A673 (cell line): ENCODE results near the gene CWC15. TPM values are rescaled to one million over a fixed set of nuclear protein-coding genes. Genes with fewer than 3 reads are reported as not detected.

ENCODE experiments used
- BruUV-seq: library from RNA; stranded (reverse); fragments of 400-500 nt; replicated peaks from 2 replicates; lab custom pipeline; 2021; lab: Mats Ljungman, UMichigan
- CTCF ChIA-PET: fragments of 300-600 bp; sonication (Branson Sonifier 250); formaldehyde crosslinking; loops from one replicate; lab custom pipeline; 2022; ENCODE audit warnings: antibody characterized with exemption; lab: Charles Lee
- POLR2A ChIA-PET: fragments of 300-600 bp; sonication (Branson Sonifier 250); formaldehyde crosslinking; loops from one replicate; lab custom pipeline; 2022; ENCODE audit warnings: antibody characterized with exemption; ENCODE audit not compliant: low non-redundant PET; lab: Charles Lee
- DNase-seq: peaks from one replicate; pipeline ENCODE4 v3.0.0-alpha.2; 2015; ENCODE audit warnings: low spot score
- H3K27ac ChIP-seq: fragments of 200-600 bp; sonication (generic); 2 replicates; pipeline ENCODE4 v1.5.1; 2016; ENCODE audit warnings: mixed run types, low read depth, mild to moderate bottlenecking, mixed read lengths, antibody characterized with exemption, low read length; ENCODE audit not compliant: poor library complexity, severe bottlenecking
- H3K27me3 ChIP-seq: fragments of 200-600 bp; sonication (generic); replicated peaks from 2 replicates; pipeline ENCODE4 v1.6.1; 2017; ENCODE audit warnings: mixed run types, low read depth, mild to moderate bottlenecking, mixed read lengths, antibody characterized with exemption, low read length; ENCODE audit not compliant: insufficient read depth, poor library complexity
- H3K36me3 ChIP-seq: fragments of 200-600 bp; sonication (generic); 2 replicates; pipeline ENCODE4 v1.6.1; 2016; ENCODE audit warnings: mixed run types, mild to moderate bottlenecking, mixed read lengths, antibody characterized with exemption, low read length; ENCODE audit not compliant: insufficient read depth, poor library complexity, severe bottlenecking
- H3K4me1 ChIP-seq: fragments of 200-600 bp; sonication (generic); 2 replicates; pipeline ENCODE4 v1.6.1; 2017; ENCODE audit warnings: mixed run types, mild to moderate bottlenecking, mixed read lengths, antibody characterized with exemption, low read length; ENCODE audit not compliant: insufficient read depth, poor library complexity, severe bottlenecking
- H3K4me3 ChIP-seq: fragments of 200-600 bp; sonication (generic); 2 replicates; pipeline ENCODE4 v1.5.1; 2016; ENCODE audit warnings: low read depth, mixed run types, mild to moderate bottlenecking, mixed read lengths, low read length; ENCODE audit not compliant: poor library complexity, severe bottlenecking
- H3K9me3 ChIP-seq: fragments of 200-600 bp; sonication (generic); 2 replicates; pipeline ENCODE4 v1.6.1; 2016; ENCODE audit warnings: mixed run types, low read depth, mild to moderate bottlenecking, mixed read lengths, antibody characterized with exemption, low read length; ENCODE audit not compliant: poor library complexity, severe bottlenecking
- EZH2 ChIP-seq: fragments of 200-600 bp; sonication (generic); IDR thresholded peaks from 2 replicates; pipeline ENCODE4 v1.6.1; 2017; ENCODE audit warnings: borderline replicate concordance, low read depth, mild to moderate bottlenecking, mixed read lengths, antibody characterized with exemption, low read length; ENCODE audit not compliant: poor library complexity, severe bottlenecking
- intact Hi-C: fragments of 100-400 bp; cut with micrococcal nuclease; formaldehyde crosslinking; loops from one replicate; pipeline ENCODE4 v1.10.0; 2022; ENCODE audit not compliant: unreplicated experiment
- total RNA-seq: library from RNA; stranded (reverse); gene quantifications from 2 replicates; pipeline ENCODE4 v1.2.3, GENCODE V29; 2021
- TF ChIP-seq, protein P1 (sequence below): fragments of 300-800, 200-600 bp; sonication (generic); conservative IDR thresholded peaks from 2 replicates; pipeline ENCODE4 v1.5.1; 2017; ENCODE audit warnings: low read depth, mild to moderate bottlenecking, antibody characterized with exemption, low read length, moderate library complexity, mixed read lengths

The CWC15 gene
- total RNA-seq, 1 experiment from 2014 or later: 86.7 TPM

DNA sequence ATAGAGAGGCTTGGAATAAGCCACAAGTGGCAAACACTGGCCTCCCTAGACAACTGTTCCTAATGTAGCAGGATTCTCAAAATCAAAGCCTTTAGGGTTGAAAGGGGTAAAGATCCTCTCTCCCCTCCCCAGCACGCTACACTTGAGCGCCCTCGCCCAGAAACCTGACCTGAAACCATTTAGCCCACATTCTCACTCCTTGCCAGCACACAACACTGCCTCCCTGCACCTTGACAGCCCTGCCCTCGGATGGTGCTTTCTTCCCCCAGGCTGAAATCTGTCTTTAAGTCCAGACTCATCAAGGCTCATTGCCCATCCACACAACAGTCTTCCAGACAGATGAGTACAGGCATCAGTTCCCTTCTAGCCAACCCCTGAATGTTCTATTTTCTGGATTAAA lies 26.5 kb downstream of the CWC15 start:
- H3K4me3 ChIP-seq: no peak overlapping the region
- H3K9me3 ChIP-seq: no peaks in the 10 kb centered on the region
- CTCF ChIA-PET: no interaction called here
- no peaks in the 10 kb centered on the region for H3K36me3 ChIP-seq
- intact Hi-C loops: no loop called here
- no peaks in the 10 kb centered on the region for H3K4me1 ChIP-seq
- DNase-seq: no peak
- no peak overlapping the region for H3K27ac ChIP-seq
- BruUV-seq: no TSS peak
- POLR2A ChIA-PET: no interaction called here
- TF ChIP-seq EZH2: no peak
- TF ChIP-seq, protein P1, sequence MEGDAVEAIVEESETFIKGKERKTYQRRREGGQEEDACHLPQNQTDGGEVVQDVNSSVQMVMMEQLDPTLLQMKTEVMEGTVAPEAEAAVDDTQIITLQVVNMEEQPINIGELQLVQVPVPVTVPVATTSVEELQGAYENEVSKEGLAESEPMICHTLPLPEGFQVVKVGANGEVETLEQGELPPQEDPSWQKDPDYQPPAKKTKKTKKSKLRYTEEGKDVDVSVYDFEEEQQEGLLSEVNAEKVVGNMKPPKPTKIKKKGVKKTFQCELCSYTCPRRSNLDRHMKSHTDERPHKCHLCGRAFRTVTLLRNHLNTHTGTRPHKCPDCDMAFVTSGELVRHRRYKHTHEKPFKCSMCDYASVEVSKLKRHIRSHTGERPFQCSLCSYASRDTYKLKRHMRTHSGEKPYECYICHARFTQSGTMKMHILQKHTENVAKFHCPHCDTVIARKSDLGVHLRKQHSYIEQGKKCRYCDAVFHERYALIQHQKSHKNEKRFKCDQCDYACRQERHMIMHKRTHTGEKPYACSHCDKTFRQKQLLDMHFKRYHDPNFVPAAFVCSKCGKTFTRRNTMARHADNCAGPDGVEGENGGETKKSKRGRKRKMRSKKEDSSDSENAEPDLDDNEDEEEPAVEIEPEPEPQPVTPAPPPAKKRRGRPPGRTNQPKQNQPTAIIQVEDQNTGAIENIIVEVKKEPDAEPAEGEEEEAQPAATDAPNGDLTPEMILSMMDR: no peak
- H3K27me3 ChIP-seq: no peaks in the 10 kb centered on the region

DNA sequence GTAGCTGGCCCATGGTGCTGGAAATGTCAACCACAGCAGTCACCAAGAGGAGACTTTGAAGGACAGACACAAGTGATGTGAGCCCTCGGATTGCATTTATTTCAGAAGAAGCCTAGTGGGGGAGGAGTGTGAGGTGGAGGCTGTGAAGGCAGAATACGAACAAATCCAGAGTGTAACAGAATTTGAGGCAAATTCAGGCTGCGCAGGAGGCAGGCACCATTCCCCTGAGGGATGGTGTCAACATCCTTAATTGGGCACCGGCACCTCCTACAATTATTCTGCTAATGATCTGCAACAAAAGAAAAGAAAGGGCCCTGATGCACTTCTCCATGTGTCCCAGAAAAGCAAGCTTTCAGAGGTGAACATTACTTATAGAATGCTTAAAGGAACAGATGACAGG lies 32.2 kb downstream of the CWC15 start:
- ChIA-PET CTCF (interaction anchor here (0.7 kb wide), 1 partner anchor 19 kb away, joined by 5 read pairs; no protein-coding TSS in a partner anchor), POLR2A (no interaction called here)
- DNase-seq: peak; percentile 41
- H3K27ac ChIP-seq: no peak overlapping the region
- H3K4me1 ChIP-seq: peaks cover 14% of the 10 kb centered on the region
- intact Hi-C loops: no loop called here
- BruUV-seq: no TSS peak
- H3K9me3 ChIP-seq: no peaks in the 10 kb centered on the region
- no peak overlapping the region for H3K4me3 ChIP-seq
- H3K27me3 ChIP-seq: no peaks in the 10 kb centered on the region
- H3K36me3 ChIP-seq: no peaks in the 10 kb centered on the region
- no peak for TF ChIP-seq EZH2
- TF ChIP-seq, protein P1: no peak

DNA sequence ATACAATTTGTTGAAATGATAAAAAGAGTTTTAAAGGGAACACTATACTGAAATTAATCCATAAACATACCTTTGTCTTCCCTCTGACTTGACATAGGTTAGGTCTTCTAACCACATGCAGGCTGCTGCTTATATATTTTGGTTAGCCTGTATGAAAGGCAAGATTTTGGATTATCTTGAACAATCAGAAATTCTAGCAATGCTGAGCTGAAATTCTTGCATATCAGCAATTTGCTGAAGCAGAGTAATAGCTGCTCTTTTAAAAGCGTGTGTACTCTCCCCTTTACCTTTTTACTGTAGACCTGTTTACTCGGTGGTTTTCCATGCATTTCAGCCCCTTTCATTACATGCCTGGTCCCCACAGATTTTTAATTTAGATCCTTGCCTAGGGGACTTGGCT lies 34.0 kb downstream of the CWC15 start:
- no TSS peak for BruUV-seq
- Histone ChIP-seq H3K27ac (no peak overlapping the region), H3K4me1 (peaks cover 30% of the 10 kb centered on the region), H3K4me3 (no peak overlapping the region), H3K9me3 (no peaks in the 10 kb centered on the region), H3K27me3 (no peaks in the 10 kb centered on the region), H3K36me3 (no peaks in the 10 kb centered on the region)
- DNase-seq: no peak
- intact Hi-C loops: no loop called here
- TF ChIP-seq EZH2: no peak
- TF ChIP-seq, protein P1: no peak
- ChIA-PET CTCF (no interaction called here), POLR2A (no interaction called here)
